ENCODE measurements around the gene C12orf57. TPM values are rescaled to one million over a fixed set of nuclear protein-coding genes. Genes with fewer than 3 reads are reported as not detected.
A peak's percentile ranks its signal among the peaks of the same experiment; 100 is the strongest.

C12orf57 gene
- total RNA-seq, 1 donor from 2014 or later = 197 TPM

DNA sequence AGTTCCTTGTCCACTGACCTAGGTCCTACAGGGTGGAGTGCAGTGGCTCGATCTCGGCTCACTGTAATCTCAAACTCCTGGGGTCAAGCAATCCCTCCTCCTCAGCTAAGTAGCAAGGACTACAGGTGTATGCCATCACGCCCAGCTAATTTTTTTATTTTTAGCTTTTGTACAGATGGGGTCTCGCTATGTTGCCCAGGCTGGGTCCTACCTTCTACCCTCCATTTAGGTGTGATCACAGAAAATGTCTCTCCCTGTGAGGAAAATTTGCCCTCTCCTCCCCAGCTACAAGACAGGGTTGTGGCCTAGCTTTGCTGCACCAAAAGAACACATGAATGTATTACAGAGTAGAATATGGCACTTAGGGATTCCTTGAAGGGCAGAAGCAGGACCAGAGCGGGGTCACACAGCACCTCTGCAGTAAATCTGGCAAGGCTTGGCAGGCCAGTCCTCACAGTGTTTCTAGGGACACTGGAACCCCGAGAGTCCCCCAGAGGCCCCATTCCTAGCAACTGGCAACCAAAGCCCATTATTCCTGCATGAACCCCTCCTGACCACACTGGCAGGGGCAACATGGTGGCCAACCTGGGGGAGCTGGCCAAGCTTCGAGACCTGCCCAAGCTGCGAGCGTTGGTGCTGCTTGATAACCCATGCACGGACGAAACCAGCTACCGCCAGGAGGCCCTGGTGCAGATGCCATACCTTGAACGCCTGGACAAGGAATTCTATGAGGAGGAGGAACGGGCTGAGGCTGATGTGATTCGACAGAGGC lies 31.5 kb upstream of the C12orf57 start:
- Mint-ChIP-seq H3K4me3 (peak overlapping the region; percentile 59), H3K9me3 (no peaks in the 10 kb centered on the region), H3K27me3 (ENCODE audit: insufficient read depth) (no peaks in the 10 kb centered on the region), H3K36me3 (ENCODE audit: low read depth) (peaks cover 14% of the 10 kb centered on the region), H3K4me1 (ENCODE audit: low read depth) (peaks cover 43% of the 10 kb centered on the region), H3K27ac (peak overlapping the region; percentile 76)
- no peak for DNase-seq (ENCODE audit: low spot score)
- intact Hi-C loops (cut with micrococcal nuclease) = no loop called here

DNA sequence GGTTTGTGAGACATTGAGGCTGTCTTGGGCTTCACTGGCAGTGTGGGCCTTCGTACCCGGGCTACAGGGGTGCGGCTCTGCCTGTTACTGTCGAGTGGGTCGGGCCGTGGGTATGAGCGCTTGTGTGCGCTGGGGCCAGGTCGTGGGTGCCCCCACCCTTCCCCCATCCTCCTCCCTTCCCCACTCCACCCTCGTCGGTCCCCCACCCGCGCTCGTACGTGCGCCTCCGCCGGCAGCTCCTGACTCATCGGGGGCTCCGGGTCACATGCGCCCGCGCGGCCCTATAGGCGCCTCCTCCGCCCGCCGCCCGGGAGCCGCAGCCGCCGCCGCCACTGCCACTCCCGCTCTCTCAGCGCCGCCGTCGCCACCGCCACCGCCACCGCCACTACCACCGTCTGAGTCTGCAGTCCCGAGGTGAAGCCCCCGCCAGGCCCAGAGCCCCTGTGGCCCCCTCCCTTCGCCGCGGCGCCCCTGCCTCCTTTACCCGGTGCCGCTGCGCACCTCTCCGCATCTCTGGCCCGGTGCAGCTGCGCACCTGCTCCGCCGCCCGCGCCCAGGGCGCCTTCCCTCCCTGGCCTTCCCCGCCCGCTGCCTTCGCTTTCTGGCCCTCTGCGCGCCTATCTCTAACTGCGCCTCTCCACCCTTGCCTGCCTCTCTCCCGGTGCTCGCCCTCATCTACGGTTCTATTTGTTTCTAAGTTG lies 29.4 kb upstream of the C12orf57 start, which contains the start of gene ENO2:
Gene ENO2, plus strand, starts transcription at position 335 of the 701 bp plus-strand sequence. CDS start 1,253 bp downstream, outside the sequence.
- peak; percentile 77 for DNase-seq (ENCODE audit: low spot score)
- Mint-ChIP-seq H3K4me1 (ENCODE audit: low read depth) (peaks cover 52% of the 10 kb centered on the region), H3K27ac (peak within 1 kb of the TSS; percentile 88), H3K27me3 (ENCODE audit: insufficient read depth) (no peaks in the 10 kb centered on the region), H3K9me3 (no peaks in the 10 kb centered on the region), H3K36me3 (ENCODE audit: low read depth) (peaks cover 20% of the 10 kb centered on the region), H3K4me3 (peak within 1 kb of the TSS; percentile 96)
- intact Hi-C loops (cut with micrococcal nuclease) = loop anchor here (1.0 to 2.0 kb wide), 4 partner anchors 10 to 42 kb away; partner anchors contain the start of genes LRRC23 and SPSB2

DNA sequence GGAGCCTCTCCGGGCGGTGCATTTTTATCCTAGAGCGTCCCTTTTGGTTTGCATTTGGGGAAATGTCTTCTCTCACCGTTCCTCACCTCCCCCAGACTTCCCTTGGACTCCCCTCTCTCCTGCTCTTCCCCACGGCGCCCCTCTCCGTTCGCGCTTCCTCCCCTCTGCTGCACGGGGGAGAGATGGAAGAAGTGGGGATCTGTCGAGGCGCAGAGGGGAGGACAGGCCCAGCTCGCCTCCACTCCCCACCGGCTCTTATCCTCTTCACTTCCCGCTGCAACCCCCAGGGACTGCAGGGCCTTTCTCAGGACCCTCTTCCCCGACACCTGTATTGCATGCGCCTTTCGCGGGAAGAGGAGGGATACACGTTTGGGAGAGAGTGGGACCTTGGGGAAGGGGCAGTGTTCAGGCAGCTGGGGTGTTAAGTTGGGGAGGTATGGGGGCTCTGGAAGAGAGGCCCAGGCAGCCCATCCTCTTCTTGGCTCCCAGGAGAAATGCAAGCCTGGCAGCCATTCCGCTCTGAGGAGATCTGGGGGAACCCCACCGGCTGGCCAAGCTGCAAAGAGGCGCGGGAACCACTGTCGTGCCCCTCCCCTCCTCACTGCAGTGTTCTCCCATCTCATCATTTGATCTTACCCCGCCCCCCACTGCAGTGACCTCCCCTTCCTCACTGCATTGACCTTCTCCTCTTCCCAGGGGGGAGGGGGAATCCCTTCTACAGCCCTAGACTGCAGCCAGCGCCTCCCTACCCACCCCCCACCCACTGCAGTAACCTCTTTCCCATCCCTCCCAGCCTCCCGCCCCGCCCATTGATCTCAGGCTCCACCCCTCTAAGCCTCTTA lies 28.7 kb upstream of the C12orf57 start:
- peaks cover 28% of the 10 kb centered on the region for H3K36me3 Mint-ChIP-seq (ENCODE audit: low read depth)

DNA sequence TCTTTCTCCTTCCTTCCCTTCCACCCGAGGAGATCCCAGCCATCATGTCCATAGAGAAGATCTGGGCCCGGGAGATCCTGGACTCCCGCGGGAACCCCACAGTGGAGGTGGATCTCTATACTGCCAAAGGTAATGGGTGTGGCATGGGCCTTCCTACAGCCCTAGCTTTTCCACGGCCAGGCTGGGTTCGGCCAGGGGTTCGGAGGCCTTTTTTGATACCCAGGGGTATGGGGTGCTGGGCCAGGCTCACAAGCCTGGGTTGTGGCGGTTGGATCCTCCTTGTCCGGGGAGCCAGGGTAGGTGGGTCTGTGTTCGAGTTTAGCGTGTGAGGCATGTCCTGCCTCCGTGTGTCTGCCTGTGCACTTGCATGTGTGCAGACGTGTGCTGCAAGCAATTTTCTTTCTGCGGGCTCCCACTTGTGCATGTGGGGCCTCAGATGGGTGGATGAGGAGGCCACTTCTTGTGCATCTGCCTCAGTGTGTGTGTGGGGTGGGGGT lies 28.0 kb upstream of the C12orf57 start:
- intact Hi-C loops (cut with micrococcal nuclease) = loop anchor here (1.0 to 2.0 kb wide), 3 partner anchors 8 to 43 kb away; partner anchors contain the start of gene SPSB2
- Mint-ChIP-seq H3K36me3 (ENCODE audit: low read depth) (peaks cover 28% of the 10 kb centered on the region), H3K9me3 (no peaks in the 10 kb centered on the region), H3K27ac (peak overlapping the region; percentile 88), H3K27me3 (ENCODE audit: insufficient read depth) (no peaks in the 10 kb centered on the region), H3K4me1 (ENCODE audit: low read depth) (peaks cover 60% of the 10 kb centered on the region), H3K4me3 (peak overlapping the region; percentile 96)
- no peak for DNase-seq (ENCODE audit: low spot score)

More for the DNA sequence above, 28.7 kb upstream of the C12orf57 start:
- intact Hi-C loops (cut with micrococcal nuclease) = loop anchor here (1.0 to 2.0 kb wide), 5 partner anchors 9 to 42 kb away; partner anchors contain the start of genes LRRC23 and SPSB2
- H3K9me3 Mint-ChIP-seq = no peaks in the 10 kb centered on the region
- no peak for DNase-seq (ENCODE audit: low spot score)
- no peaks in the 10 kb centered on the region for H3K27me3 Mint-ChIP-seq (ENCODE audit: insufficient read depth)
- H3K4me3 Mint-ChIP-seq = peak overlapping the region; percentile 96
- H3K4me1 Mint-ChIP-seq (ENCODE audit: low read depth) = peaks cover 60% of the 10 kb centered on the region
- peak overlapping the region; percentile 88 for H3K27ac Mint-ChIP-seq

DNA sequence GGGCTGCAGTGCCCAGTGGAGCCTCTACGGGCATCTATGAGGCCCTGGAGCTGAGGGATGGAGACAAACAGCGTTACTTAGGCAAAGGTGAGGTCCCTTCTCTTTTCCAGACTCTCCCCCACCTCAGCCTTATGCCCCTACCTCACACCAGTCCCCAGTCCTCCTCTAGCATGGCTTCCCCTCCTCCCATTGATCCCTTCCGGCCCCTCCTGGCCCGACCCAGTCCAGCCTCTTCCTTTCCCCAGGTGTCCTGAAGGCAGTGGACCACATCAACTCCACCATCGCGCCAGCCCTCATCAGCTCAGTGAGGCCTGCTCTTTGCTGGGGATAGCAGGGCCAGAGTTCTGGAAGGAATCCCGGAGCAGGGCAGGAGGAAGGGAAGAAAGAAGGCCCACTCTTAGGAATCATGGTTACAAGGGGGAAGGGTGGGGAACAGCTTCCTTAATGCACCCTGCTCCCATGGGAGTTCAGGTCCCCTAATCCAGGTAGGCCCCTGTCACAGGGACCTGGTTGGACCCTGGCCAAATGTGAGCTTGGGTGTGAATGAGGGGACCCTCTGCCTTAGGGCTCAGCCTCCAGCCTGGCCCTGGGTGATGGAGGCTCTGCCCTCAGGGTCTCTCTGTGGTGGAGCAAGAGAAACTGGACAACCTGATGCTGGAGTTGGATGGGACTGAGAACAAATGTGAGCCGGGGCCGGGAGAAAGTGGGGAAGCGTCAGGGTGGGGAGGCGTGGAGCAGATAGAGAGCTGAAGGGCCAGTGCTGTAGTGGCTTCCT lies 27.2 kb upstream of the C12orf57 start:
- peaks cover 33% of the 10 kb centered on the region for H3K36me3 Mint-ChIP-seq (ENCODE audit: low read depth)
- intact Hi-C loops (cut with micrococcal nuclease) = no loop called here
- peaks cover 60% of the 10 kb centered on the region for H3K4me1 Mint-ChIP-seq (ENCODE audit: low read depth)
- H3K4me3 Mint-ChIP-seq = peak overlapping the region; percentile 96
- no peak for DNase-seq (ENCODE audit: low spot score)
- H3K27me3 Mint-ChIP-seq (ENCODE audit: insufficient read depth) = no peaks in the 10 kb centered on the region
- H3K27ac Mint-ChIP-seq = peak overlapping the region; percentile 63
- no peaks in the 10 kb centered on the region for H3K9me3 Mint-ChIP-seq

DNA sequence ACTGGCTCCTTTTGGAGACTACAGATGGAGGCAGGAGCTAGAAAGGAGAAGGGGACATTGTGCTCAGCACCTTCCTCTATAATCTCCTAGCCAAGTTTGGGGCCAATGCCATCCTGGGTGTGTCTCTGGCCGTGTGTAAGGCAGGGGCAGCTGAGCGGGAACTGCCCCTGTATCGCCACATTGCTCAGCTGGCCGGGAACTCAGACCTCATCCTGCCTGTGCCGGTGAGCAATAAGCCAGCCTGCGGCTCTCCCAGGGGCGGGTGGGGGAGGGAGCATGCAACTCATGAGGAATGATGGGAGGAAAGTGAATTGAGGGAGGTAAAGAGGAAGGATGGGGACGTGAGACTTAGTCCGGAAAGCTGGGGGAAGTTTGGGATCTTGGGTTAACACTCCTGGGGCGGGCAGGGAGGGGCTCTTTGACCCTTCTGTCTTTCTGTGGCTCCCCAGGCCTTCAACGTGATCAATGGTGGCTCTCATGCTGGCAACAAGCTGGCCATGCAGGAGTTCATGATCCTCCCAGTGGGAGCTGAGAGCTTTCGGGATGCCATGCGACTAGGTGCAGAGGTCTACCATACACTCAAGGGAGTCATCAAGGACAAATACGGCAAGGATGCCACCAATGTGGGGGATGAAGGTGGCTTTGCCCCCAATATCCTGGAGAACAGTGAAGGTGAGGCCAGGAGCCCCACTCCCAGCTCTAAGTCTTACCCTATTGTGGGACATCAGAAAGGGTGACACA lies 26.2 kb upstream of the C12orf57 start:
- Mint-ChIP-seq H3K4me1 (ENCODE audit: low read depth) (peaks cover 57% of the 10 kb centered on the region), H3K27ac (no peak overlapping the region), H3K36me3 (ENCODE audit: low read depth) (peaks cover 38% of the 10 kb centered on the region), H3K9me3 (no peaks in the 10 kb centered on the region), H3K4me3 (no peak overlapping the region), H3K27me3 (ENCODE audit: insufficient read depth) (no peaks in the 10 kb centered on the region)
- intact Hi-C loops (cut with micrococcal nuclease) = no loop called here
- DNase-seq (ENCODE audit: low spot score) = no peak

DNA sequence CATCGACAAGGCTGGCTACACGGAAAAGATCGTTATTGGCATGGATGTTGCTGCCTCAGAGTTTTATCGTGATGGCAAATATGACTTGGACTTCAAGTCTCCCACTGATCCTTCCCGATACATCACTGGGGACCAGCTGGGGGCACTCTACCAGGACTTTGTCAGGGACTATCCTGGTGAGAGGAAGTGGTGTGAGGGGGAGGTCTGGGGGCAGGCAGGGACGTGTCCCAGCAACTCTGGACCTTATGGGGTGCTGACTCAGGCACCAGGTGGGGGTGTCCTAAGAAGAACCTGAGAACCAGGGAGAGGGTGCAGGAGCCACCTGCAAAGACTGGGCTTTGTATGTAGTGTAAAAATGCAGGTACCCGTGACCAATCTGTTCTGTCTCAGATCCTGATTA lies 24.2 kb upstream of the C12orf57 start:
- peak overlapping the region; percentile 56 for H3K27ac Mint-ChIP-seq
- intact Hi-C loops (cut with micrococcal nuclease) = no loop called here
- no peak overlapping the region for H3K4me3 Mint-ChIP-seq
- H3K4me1 Mint-ChIP-seq (ENCODE audit: low read depth) = peaks cover 54% of the 10 kb centered on the region
- H3K9me3 Mint-ChIP-seq = no peaks in the 10 kb centered on the region
- H3K27me3 Mint-ChIP-seq (ENCODE audit: insufficient read depth) = no peaks in the 10 kb centered on the region
- peaks cover 46% of the 10 kb centered on the region for H3K36me3 Mint-ChIP-seq (ENCODE audit: low read depth)
- no peak for DNase-seq (ENCODE audit: low spot score)

DNA sequence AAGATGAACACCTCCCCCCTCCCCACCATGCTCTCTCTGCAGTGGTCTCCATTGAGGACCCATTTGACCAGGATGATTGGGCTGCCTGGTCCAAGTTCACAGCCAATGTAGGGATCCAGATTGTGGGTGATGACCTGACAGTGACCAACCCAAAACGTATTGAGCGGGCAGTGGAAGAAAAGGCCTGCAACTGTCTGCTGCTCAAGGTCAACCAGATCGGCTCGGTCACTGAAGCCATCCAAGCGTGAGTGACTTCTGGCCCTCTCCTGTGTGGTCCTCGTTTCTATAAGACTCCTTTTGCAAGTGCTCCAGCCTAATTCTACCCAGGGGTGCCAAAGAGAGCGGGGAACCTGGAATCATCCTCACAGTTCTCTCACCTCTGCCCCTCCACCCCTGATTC lies 22.3 kb upstream of the C12orf57 start:
- Mint-ChIP-seq H3K36me3 (ENCODE audit: low read depth) (peaks cover 38% of the 10 kb centered on the region), H3K4me1 (ENCODE audit: low read depth) (peaks cover 42% of the 10 kb centered on the region), H3K27me3 (ENCODE audit: insufficient read depth) (no peaks in the 10 kb centered on the region), H3K9me3 (no peaks in the 10 kb centered on the region), H3K4me3 (no peak overlapping the region), H3K27ac (no peak overlapping the region)
- no peak for DNase-seq (ENCODE audit: low spot score)
- intact Hi-C loops (cut with micrococcal nuclease) = no loop called here

DNA sequence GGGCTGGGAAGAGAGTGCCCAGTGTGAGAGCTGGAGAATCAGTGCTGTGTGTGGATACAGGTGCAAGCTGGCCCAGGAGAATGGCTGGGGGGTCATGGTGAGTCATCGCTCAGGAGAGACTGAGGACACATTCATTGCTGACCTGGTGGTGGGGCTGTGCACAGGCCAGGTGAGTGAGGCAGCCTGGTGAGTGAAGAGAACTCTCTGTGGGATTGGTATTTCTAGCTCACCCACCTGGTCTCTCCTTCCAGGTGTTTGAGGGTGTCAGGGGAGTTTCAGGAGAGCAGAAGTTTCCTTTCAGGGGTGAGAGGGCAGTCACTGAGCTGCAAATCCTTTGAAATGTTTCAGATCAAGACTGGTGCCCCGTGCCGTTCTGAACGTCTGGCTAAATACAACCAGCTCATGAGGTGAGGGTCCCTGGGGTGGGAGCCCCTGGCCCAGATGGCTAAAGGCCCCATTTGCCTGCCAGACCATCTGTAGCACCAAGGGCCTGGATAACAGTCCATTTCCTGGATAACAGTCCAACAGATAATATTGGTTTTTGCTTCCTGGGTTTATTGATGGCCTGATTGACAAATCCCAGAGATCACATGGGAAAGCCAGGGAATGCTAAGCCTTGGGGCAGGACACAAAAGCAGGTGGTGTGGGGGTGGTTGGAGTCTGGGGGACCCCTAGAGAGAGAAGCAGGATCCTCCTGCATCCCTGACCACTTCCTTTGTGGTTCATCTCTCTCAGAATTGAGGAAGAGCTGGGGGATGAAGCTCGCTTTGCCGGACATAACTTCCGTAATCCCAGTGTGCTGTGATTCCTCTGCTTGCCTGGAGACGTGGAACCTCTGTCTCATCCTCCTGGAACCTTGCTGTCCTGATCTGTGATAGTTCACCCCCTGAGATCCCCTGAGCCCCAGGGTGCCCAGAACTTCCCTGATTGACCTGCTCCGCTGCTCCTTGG lies 21.6 kb upstream of the C12orf57 start:
- Mint-ChIP-seq H3K36me3 (ENCODE audit: low read depth) (peaks cover 33% of the 10 kb centered on the region), H3K27ac (no peak overlapping the region), H3K4me1 (ENCODE audit: low read depth) (peaks cover 40% of the 10 kb centered on the region), H3K9me3 (no peaks in the 10 kb centered on the region), H3K4me3 (no peak overlapping the region), H3K27me3 (ENCODE audit: insufficient read depth) (peaks cover 3% of the 10 kb centered on the region)
- intact Hi-C loops (cut with micrococcal nuclease) = no loop called here
- no peak for DNase-seq (ENCODE audit: low spot score)

DNA sequence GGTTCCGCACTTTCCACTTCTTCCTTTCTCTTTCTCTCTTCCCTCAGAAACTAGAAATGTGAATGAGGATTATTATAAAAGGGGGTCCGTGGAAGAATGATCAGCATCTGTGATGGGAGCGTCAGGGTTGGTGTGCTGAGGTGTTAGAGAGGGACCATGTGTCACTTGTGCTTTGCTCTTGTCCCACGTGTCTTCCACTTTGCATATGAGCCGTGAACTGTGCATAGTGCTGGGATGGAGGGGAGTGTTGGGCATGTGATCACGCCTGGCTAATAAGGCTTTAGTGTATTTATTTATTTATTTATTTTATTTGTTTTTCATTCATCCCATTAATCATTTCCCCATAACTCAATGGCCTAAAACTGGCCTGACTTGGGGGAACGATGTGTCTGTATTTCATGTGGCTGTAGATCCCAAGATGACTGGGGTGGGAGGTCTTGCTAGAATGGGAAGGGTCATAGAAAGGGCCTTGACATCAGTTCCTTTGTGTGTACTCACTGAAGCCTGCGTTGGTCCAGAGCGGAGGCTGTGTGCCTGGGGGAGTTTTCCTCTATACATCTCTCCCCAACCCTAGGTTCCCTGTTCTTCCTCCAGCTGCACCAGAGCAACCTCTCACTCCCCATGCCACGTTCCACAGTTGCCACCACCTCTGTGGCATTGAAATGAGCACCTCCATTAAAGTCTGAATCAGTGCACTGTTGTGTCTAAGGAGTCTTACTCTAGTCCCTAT lies 20.7 kb upstream of the C12orf57 start:
- intact Hi-C loops (cut with micrococcal nuclease) = no loop called here
- no peak for DNase-seq (ENCODE audit: low spot score)
- H3K4me1 Mint-ChIP-seq (ENCODE audit: low read depth) = peaks cover 37% of the 10 kb centered on the region
- H3K36me3 Mint-ChIP-seq (ENCODE audit: low read depth) = peaks cover 28% of the 10 kb centered on the region
- H3K4me3 Mint-ChIP-seq = no peak overlapping the region
- H3K27ac Mint-ChIP-seq = peak overlapping the region; percentile 27
- H3K27me3 Mint-ChIP-seq (ENCODE audit: insufficient read depth) = peaks cover 3% of the 10 kb centered on the region
- H3K9me3 Mint-ChIP-seq = no peaks in the 10 kb centered on the region

All from activated T-helper 1 cell treated with anti-CD3 and anti-CD28 coated beads, Interleukin-12 subunit alpha, Interleukin-12 subunit beta, Interleukin-2, Interleukin-4 antibody, amounts not matched to agents 30 ng/mL and 10 ng/mL and 1 ng/mL, durations not matched to agents 14 hours and 24 hours and 36 hours (primary cell).